ENCODE measurements around the gene C17orf113. TPM values are rescaled to one million over a fixed set of nuclear protein-coding genes. Genes with fewer than 3 reads are reported as not detected.

C17orf113 gene
- total RNA-seq, 6 donors from 2014 or later: 1.1 to 5.2 (median 2.3) TPM

DNA sequence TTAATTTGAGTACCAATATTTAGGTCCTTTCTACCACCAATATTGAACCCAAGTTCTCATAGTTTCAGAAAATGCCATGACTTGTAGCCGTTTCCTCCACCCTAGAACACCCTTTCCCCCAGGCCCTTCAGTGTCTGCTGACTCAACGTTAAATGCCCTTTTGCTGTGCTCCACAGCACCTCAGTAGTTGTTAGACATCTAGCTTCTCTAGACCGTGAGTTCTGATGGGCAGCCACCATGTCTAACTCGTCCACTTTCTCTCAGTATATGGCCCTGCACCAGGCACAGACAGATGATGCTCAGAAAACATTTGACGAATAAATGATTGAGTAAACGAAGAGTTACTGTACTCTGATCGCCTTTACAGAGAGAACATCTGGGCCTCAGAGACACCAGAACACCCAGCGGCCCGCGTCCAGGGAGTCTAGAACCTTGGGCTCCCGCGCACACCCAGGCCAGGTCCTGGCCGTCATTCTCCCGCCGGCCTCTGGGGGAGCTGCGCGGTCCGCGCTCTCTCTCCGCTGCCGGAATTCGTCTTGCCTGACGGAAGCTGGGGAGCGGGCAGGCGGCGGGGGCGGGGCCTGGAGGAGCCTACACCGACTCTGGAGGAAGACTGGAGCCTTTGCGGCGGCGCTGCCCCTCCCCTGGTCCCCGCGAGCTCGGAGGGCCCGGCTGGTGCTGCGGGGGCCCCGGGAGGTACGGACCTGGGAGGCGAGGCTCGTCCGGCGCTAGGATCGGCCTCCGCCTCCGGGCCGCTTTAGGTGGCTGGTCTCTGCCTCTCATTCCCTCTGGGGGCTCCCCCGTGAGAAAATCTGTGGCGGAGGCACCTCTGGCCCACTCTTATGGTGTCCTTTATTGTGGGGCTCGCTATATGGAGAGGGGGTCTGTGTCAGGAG lies 30.6 kb downstream of the C17orf113 start, which contains the start of gene NKIRAS2:
Gene NKIRAS2, plus strand, starts transcription at position 582 of the 896 bp plus-strand sequence. CDS start 1,488 bp downstream, outside the sequence.
- peak; percentile 78 to 88 for TF ChIP-seq POLR2AphosphoS5 (IDR thresholded peaks at IDR 0.05)
- TF ChIP-seq, protein P1, sequence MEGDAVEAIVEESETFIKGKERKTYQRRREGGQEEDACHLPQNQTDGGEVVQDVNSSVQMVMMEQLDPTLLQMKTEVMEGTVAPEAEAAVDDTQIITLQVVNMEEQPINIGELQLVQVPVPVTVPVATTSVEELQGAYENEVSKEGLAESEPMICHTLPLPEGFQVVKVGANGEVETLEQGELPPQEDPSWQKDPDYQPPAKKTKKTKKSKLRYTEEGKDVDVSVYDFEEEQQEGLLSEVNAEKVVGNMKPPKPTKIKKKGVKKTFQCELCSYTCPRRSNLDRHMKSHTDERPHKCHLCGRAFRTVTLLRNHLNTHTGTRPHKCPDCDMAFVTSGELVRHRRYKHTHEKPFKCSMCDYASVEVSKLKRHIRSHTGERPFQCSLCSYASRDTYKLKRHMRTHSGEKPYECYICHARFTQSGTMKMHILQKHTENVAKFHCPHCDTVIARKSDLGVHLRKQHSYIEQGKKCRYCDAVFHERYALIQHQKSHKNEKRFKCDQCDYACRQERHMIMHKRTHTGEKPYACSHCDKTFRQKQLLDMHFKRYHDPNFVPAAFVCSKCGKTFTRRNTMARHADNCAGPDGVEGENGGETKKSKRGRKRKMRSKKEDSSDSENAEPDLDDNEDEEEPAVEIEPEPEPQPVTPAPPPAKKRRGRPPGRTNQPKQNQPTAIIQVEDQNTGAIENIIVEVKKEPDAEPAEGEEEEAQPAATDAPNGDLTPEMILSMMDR (IDR thresholded peaks at IDR 0.05): peak; percentile 94 to 98 (median 96)
- TF ChIP-seq EP300 (IDR thresholded peaks at IDR 0.05): peak in 1 of 4 donors; percentile 20
- peak in 2 of 4 donors; percentile 58 to 79 for TF ChIP-seq POLR2A (IDR thresholded peaks at IDR 0.05)
- Histone ChIP-seq H3K4me1 (peaks cover 46 to 65% (median 60%) of the 10 kb centered on the region in 4 donors), H3K4me3 (peak within 1 kb of the TSS; percentile 70 to 88 (median 83)), H3K36me3 (peaks cover 0 to 27% (median 24%) of the 10 kb centered on the region in 4 donors), H3K9me3 (no peaks in the 10 kb centered on the region), H3K27me3 (no peaks in the 10 kb centered on the region), H3K27ac (peak within 1 kb of the TSS; percentile 83 to 95 (median 91))
- peak; percentile 98 to 99 for DNase-seq
- WGBS, 2 donors: 12 to 50% methylated on average over 6 to 29 of the region's 49 CpGs
- ATAC-seq (ENCODE audit: low FRiP score in 2 of 2): peak; percentile 90

DNA sequence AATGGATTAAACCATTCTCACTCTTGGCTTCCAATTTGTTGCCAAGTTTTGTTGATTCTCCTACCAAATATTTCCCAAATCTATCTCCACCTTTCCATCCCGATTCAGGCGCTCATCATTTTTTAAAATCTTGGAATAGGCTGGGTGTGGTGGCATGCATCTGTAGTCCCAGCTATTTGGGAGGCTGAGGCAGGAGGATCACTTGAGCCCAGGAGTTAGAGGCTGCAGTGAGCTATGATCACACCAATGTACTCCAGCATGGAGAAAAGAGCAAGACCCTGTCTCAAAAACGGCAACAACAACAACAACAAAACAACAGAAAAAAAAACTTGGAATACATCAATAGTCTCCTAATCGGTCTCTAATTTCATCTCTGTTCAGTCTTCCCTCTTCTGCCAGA lies 31.4 kb downstream of the C17orf113 start:
- ATAC-seq (ENCODE audit: low FRiP score in 2 of 2) (no peak), DNase-seq (no peak)
- H3K4me1 ChIP-seq: peaks cover 45 to 65% (median 55%) of the 10 kb centered on the region in 4 donors
- H3K36me3 ChIP-seq: peaks cover 0 to 24% (median 21%) of the 10 kb centered on the region in 4 donors
- WGBS, 2 donors: 89 to 94% methylated on average over 4 of the region's 4 CpGs
- H3K27me3 ChIP-seq: no peaks in the 10 kb centered on the region
- no peak overlapping the region for H3K27ac ChIP-seq
- TF ChIP-seq EP300 (IDR thresholded peaks at IDR 0.05): no peak
- TF ChIP-seq POLR2A (IDR thresholded peaks at IDR 0.05): no peak
- TF ChIP-seq, protein P1 (IDR thresholded peaks at IDR 0.05): no peak
- TF ChIP-seq POLR2AphosphoS5 (IDR thresholded peaks at IDR 0.05): no peak
- no peaks in the 10 kb centered on the region for H3K9me3 ChIP-seq
- H3K4me3 ChIP-seq: no peak overlapping the region

DNA sequence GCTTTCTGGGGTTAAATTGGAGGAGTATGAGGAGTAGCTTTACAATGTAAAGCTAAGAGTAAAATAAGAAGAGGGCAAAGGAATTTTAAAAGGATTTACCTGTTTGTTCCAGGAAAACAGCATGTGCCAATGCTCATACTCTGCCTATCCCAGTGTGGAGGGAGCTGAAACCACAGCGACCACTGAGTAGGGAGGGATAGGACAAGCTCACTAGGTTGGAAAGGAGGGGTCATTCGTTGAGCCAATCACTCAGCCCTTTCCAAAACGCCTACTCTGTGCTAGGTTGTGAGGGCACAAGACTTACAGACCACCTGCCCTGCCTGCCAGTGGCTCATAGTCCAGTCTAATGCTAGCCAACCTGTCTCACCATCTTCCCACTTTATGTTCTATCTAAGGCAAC lies 32.1 kb downstream of the C17orf113 start:
- TF ChIP-seq, protein P1 (IDR thresholded peaks at IDR 0.05): no peak
- TF ChIP-seq POLR2AphosphoS5 (IDR thresholded peaks at IDR 0.05): no peak
- 34 to 66% methylated on average over 3 of the region's 3 CpGs for WGBS, 2 donors
- DNase-seq (no peak), ATAC-seq (ENCODE audit: low FRiP score in 2 of 2) (no peak)
- no peaks in the 10 kb centered on the region for H3K27me3 ChIP-seq
- no peaks in the 10 kb centered on the region for H3K9me3 ChIP-seq
- peak overlapping the region in 2 of 4 donors; percentile 78 to 95 for H3K4me3 ChIP-seq
- peaks cover 49 to 65% (median 54%) of the 10 kb centered on the region in 4 donors for H3K4me1 ChIP-seq
- peaks cover 0 to 18% (median 15%) of the 10 kb centered on the region in 4 donors for H3K36me3 ChIP-seq
- H3K27ac ChIP-seq: peak overlapping the region in 3 of 4 donors; percentile 90 to 95 (median 94)

DNA sequence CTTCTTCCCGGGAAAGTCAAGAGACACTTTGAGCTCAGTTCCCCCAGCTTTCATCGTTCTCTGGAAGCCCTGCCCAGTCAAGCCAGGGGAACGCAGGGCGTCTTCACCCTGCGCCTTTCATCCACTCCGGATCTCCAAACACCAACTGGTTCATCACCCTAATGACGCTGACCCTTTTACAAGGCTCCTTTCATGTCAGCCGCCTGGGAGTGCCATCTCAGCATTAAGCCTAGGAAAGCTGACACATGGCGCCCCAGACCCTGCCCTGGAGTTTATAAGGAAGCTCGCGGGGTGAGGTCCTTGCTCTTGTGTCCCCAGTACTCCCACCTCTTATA lies 32.6 kb downstream of the C17orf113 start:
- 6 to 7% methylated on average over 11 of the region's 11 CpGs for WGBS, 2 donors
- DNase-seq: no peak
- Histone ChIP-seq H3K4me3 (peak overlapping the region; percentile 46 to 95 (median 80)), H3K9me3 (no peaks in the 10 kb centered on the region), H3K27ac (peak overlapping the region; percentile 90 to 95 (median 92)), H3K36me3 (peaks cover 0 to 13% (median 9%) of the 10 kb centered on the region in 4 donors), H3K4me1 (peaks cover 51 to 68% (median 54%) of the 10 kb centered on the region in 4 donors), H3K27me3 (no peaks in the 10 kb centered on the region)
- ATAC-seq (ENCODE audit: low FRiP score in 2 of 2): no peak
- TF ChIP-seq, protein P1 (IDR thresholded peaks at IDR 0.05): no peak
- TF ChIP-seq POLR2AphosphoS5 (IDR thresholded peaks at IDR 0.05) (no peak), EP300 (IDR thresholded peaks at IDR 0.05) (no peak), POLR2A (IDR thresholded peaks at IDR 0.05) (no peak)
